ENCODE results near the gene C3orf33.

Gene C3orf33

GRCh38 chr3:155805204-155805801, 775 bp downstream of the C3orf33 start:
- no peak for TF ChIP-seq CTCF (conservative IDR thresholded peaks at IDR 0.05; ENCODE audit: low read depth, low read length)
- no peak for DNase-seq (ENCODE audit: low read depth)
- H3K4me3 ChIP-seq (ENCODE audit: low read depth, low read length) = peak overlapping the region; percentile 86

GRCh38 chr3:155804323-155804722, 1.8 kb downstream of the C3orf33 start:
- no peak overlapping the region for H3K4me3 ChIP-seq (ENCODE audit: low read depth, low read length)
- no peak for TF ChIP-seq CTCF (conservative IDR thresholded peaks at IDR 0.05; ENCODE audit: low read depth, low read length)
- no peak for DNase-seq (ENCODE audit: low read depth)

- no peak for DNase-seq (ENCODE audit: low read depth)
- no peak overlapping the region for H3K4me3 ChIP-seq (ENCODE audit: low read depth, low read length)
- TF ChIP-seq CTCF (conservative IDR thresholded peaks at IDR 0.05; ENCODE audit: low read depth, low read length) = no peak
Observed at GRCh38 chr3:155792532-155792931, 13.5 kb downstream of the C3orf33 start.

- no peak overlapping the region for H3K4me3 ChIP-seq (ENCODE audit: low read depth, low read length)
- TF ChIP-seq CTCF (conservative IDR thresholded peaks at IDR 0.05; ENCODE audit: low read depth, low read length) = no peak
- peak; percentile 30 for DNase-seq (ENCODE audit: low read depth)
Observed at GRCh38 chr3:155791190-155791589, 14.9 kb downstream of the C3orf33 start.

GRCh38 chr3:155790272-155790925, 15.7 kb downstream of the C3orf33 start:
- DNase-seq (ENCODE audit: low read depth) = no peak
- TF ChIP-seq CTCF (conservative IDR thresholded peaks at IDR 0.05; ENCODE audit: low read depth, low read length) = no peak
- H3K4me3 ChIP-seq (ENCODE audit: low read depth, low read length) = no peak overlapping the region

- TF ChIP-seq CTCF (conservative IDR thresholded peaks at IDR 0.05; ENCODE audit: low read depth, low read length) = no peak
Observed at GRCh38 chr3:155785662-155786295, 20.3 kb downstream of the C3orf33 start.

More at GRCh38 chr3:155785662-155786295, 20.3 kb downstream of the C3orf33 start:
- H3K4me3 ChIP-seq (ENCODE audit: low read depth, low read length) = no peak overlapping the region
- no peak for DNase-seq (ENCODE audit: low read depth)
